GM12878 (cell line): ENCODE results near the gene CUL4A.

Source experiments
- CREM ChIP-seq: IDR thresholded peaks from 2 replicates; pipeline ENCODE4 v1.6.1; 2014; ENCODE audit warnings: antibody characterized with exemption, low read depth
- CTCF ChIP-seq, 3 experiments: IDR thresholded peaks in 2 of 3; conservative IDR thresholded peaks in 1 of 3; 2 replicates each; pipeline ENCODE4 v1.5.1; 2011; ENCODE audit warnings: low read depth in 3 of 3, low read length in 3 of 3, mild to moderate bottlenecking in 3 of 3, control low read depth in 2 of 3, moderate library complexity in 2 of 3, inconsistent platforms in 1 of 3, mixed read lengths in 1 of 3; ENCODE audit not compliant: control insufficient read depth in 2 of 3, insufficient read depth in 1 of 3; ENCODE audit errors: extremely low read depth in 1 of 3
- EP300 ChIP-seq, 2 experiments: fragments of 150-350 bp in 1 of 2; IDR thresholded peaks; 2 replicates each; pipeline ENCODE4 v1.6.1; 2011 to 2012; ENCODE audit warnings: low read depth in 2 of 2, low read length in 2 of 2, borderline replicate concordance in 1 of 2, improper control_type of control experiment in 1 of 2, inconsistent platforms in 1 of 2; ENCODE audit not compliant: control insufficient read depth in 1 of 2
- HCFC1 ChIP-seq: fragments of 150-350 bp; IDR thresholded peaks from 2 replicates; pipeline ENCODE4 v1.6.1; 2014; ENCODE audit warnings: low read length
- MAX ChIP-seq: IDR thresholded peaks from 2 replicates; pipeline ENCODE4 v1.6.1; 2012; ENCODE audit warnings: low read depth, low read length, improper control_type of control experiment
- NFYB ChIP-seq: IDR thresholded peaks from 2 replicates; pipeline ENCODE4 v1.6.1; 2011; ENCODE audit warnings: low read depth, mild to moderate bottlenecking, low read length, improper control_type of control experiment, moderate library complexity; ENCODE audit not compliant: insufficient read depth
- POLR2A ChIP-seq: IDR thresholded peaks from 2 replicates; pipeline ENCODE4 v1.6.1; 2011; ENCODE audit warnings: low read depth, mild to moderate bottlenecking, low read length
- ZNF384 ChIP-seq: IDR thresholded peaks from 2 replicates; pipeline ENCODE4 v1.6.1; 2012; ENCODE audit warnings: low read depth, mild to moderate bottlenecking, low read length, improper control_type of control experiment, borderline replicate concordance

- TF ChIP-seq CREM (no peak), MAX (no peak), HCFC1 (no peak), CTCF (IDR thresholded peaks at IDR 0.05 in 2 of 3, conservative IDR thresholded peaks at IDR 0.05 in 1 of 3; ENCODE audit: control insufficient read depth in 2 of 3, extremely low read depth in 1 of 3, insufficient read depth in 1 of 3, low read depth in 3 of 3, low read length in 3 of 3) (no peak), EP300 (IDR thresholded peaks at IDR 0.05; ENCODE audit: borderline replicate concordance in 1 of 2, control insufficient read depth in 1 of 2, low read depth in 2 of 2, low read length in 2 of 2) (no peak), NFYB (no peak), POLR2A (no peak), ZNF384 (no peak)
Observed at GRCh38 chr13:113162783-113163685, 46.4 kb upstream of the CUL4A start.
